Fibroblast of pulmonary artery (primary cell): ENCODE data around the gene CHD2.

ENCODE experiments used
- DNase-seq: peaks from one replicate; pipeline ENCODE4 v3.0.0-alpha.2; 2010; ENCODE audit warnings: low read depth
- H3K4me3 ChIP-seq: replicated peaks from 2 replicates; pipeline ENCODE4 v1.5.1; 2011; ENCODE audit warnings: low read depth, mild to moderate bottlenecking, control low read depth, low read length, moderate library complexity
- TF ChIP-seq, protein P1 (sequence below): IDR thresholded peaks from 2 replicates; pipeline ENCODE4 v1.5.1; 2011; ENCODE audit warnings: mild to moderate bottlenecking, control low read depth, low read length, inconsistent platforms; ENCODE audit errors: missing control alignments

CHD2 gene

DNA sequence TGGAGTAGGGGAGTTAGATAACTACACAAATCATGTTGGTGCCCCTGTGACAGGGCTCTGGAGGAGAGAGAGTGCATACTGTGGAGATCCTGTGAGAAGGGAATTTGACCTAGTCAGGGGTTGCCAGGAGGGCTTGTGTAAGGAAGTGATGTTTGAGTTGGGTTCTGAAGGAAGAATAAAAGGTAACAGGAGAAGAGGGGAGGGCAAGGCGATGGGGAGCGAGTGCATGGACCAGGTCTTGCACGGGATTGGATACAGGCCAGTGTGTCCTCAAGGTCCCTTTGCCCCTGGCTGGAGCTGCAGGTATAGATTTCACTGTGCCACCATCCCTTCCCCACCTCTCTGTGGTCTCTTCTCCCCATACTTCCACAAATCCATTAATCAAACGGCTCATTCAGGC, 105.0 kb downstream of the CHD2 start:
- H3K4me3 ChIP-seq: no peak overlapping the region
- no peak for DNase-seq
- TF ChIP-seq, protein P1, sequence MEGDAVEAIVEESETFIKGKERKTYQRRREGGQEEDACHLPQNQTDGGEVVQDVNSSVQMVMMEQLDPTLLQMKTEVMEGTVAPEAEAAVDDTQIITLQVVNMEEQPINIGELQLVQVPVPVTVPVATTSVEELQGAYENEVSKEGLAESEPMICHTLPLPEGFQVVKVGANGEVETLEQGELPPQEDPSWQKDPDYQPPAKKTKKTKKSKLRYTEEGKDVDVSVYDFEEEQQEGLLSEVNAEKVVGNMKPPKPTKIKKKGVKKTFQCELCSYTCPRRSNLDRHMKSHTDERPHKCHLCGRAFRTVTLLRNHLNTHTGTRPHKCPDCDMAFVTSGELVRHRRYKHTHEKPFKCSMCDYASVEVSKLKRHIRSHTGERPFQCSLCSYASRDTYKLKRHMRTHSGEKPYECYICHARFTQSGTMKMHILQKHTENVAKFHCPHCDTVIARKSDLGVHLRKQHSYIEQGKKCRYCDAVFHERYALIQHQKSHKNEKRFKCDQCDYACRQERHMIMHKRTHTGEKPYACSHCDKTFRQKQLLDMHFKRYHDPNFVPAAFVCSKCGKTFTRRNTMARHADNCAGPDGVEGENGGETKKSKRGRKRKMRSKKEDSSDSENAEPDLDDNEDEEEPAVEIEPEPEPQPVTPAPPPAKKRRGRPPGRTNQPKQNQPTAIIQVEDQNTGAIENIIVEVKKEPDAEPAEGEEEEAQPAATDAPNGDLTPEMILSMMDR: no peak

DNA sequence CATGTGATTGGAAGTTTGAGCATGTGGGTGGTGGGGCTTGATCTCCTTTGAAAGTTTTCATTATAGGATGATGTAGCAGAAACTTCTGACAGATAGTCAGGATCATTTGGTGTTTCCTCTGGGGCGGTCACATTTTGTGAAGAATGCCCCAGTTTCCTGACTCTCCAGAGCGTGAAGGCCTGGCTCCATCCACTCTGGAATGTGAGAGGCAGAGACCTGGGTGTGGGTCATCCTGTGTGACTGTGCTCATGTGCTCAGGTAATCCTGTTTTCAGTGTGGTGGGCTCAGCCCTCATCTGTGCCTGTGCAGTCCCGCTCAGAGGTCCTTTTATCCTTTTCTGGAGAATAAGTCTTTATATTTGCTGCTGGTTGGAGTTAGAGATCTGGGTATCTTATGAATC, 107.9 kb downstream of the CHD2 start:
- no peak for DNase-seq
- no peak overlapping the region for H3K4me3 ChIP-seq
- TF ChIP-seq, protein P1: no peak

DNA sequence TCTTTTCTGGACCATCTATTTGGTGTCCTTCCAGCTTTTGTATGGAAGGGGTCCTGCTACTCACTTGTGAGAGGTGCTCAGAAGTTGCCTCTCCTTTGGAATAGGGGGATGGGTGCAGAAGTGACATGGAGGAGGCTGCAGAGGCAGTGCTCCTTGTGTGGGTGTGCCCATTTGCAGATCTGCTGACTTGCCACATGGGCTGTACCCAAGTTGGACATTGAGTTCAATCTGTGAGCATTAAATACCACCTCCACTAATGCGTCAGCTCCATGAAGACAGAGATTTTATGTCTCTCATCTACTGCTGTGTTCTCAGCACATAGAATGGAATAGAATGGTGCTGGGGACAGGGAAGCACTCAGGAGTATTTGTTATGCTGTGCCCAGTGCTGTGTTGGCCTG, 112.7 kb downstream of the CHD2 start:
- TF ChIP-seq, protein P1: no peak
- no peak overlapping the region for H3K4me3 ChIP-seq
- DNase-seq: no peak

DNA sequence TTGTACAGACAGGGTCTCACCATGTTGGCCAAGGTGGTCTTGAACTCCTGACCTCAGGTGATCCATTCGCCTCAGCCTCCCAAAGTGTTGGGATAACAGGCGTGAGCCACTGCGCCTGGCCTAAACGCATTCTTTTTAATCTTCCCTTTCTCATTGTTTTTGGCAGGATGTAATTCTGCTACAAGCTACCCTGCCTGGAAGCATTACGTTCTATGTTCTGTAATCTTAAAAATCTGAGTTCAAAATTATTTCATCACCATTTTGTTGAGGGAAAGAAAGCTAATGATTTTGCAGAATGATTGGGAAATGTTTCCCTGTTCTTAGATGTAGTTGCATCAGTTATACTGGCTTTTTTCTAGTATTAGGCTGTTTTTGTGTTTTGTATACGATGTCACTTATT, 117.4 kb downstream of the CHD2 start:
- peak; percentile 39 for DNase-seq
- TF ChIP-seq, protein P1: no peak

DNA sequence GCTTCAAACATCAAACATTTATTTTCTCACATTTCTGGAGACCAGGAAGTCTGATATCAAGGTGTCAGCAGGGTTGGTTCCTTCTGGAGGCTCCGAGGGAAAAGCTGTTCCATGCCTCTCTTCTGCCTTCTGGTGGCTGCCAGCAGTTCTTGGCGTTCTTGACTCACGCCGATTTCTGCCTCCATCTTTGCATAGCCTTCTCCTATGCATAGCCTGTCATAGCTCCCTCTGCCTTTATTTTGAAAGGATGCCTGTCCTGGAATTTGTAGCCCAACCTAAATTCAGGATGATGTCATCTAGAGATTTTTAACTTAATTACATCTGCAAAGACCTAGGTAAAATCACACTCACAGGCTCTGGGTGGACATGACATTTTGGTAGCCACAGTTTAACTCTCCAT, 118.5 kb downstream of the CHD2 start:
- TF ChIP-seq, protein P1: peak; percentile 33
- H3K4me3 ChIP-seq: no peak overlapping the region
- peak; percentile 31 for DNase-seq

More for the DNA sequence above, 117.4 kb downstream of the CHD2 start:
- H3K4me3 ChIP-seq: no peak overlapping the region

DNA sequence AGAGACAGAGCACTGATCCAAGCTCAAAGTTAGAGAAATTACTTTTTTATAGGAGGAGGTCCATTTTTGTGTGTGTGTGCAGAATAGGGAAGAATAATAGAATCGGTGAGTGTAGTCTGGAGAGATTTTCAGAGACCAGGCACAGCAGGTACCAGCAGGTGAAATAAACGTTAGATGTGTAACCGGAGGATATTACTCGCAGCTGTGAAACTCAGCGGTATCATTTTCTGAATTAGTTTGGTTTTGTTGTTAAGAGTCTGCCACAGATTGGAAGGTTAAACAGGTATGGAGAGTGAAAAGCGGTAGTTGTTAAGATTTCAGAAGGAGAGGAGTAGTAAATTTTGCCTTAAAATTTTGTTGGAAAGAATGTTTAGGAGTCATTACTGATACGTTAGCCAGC, 119.0 kb downstream of the CHD2 start:
- DNase-seq: no peak
- H3K4me3 ChIP-seq: no peak overlapping the region
- TF ChIP-seq, protein P1: no peak

DNA sequence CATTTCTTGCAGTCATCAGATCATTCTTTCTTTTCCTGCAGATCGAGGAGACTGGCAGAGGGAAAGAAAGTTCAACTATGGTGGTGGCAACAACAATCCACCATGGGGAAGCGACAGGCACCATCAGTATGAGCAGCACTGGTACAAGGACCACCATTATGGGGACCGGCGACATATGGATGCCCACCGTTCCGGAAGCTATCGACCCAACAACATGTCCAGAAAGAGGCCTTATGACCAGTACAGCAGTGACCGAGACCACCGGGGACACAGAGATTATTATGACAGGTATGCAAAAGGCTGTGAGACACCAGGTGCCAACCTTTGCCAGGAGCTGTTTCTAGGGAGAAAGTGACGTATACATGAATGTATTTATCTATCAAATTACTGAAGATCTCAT, 119.8 kb downstream of the CHD2 start:
- DNase-seq: no peak
- TF ChIP-seq, protein P1: no peak
- no peak overlapping the region for H3K4me3 ChIP-seq
